GM18502 (cell line): ENCODE results near the gene TANGO2.

Experiments used
- ATAC-seq: cut with Tn5 transposase; IDR thresholded peaks from one replicate; pipeline ENCODE4 v1.9.1; 2021; ENCODE audit warnings: mild to moderate bottlenecking; ENCODE audit not compliant: unreplicated experiment, poor library complexity

Gene TANGO2

DNA sequence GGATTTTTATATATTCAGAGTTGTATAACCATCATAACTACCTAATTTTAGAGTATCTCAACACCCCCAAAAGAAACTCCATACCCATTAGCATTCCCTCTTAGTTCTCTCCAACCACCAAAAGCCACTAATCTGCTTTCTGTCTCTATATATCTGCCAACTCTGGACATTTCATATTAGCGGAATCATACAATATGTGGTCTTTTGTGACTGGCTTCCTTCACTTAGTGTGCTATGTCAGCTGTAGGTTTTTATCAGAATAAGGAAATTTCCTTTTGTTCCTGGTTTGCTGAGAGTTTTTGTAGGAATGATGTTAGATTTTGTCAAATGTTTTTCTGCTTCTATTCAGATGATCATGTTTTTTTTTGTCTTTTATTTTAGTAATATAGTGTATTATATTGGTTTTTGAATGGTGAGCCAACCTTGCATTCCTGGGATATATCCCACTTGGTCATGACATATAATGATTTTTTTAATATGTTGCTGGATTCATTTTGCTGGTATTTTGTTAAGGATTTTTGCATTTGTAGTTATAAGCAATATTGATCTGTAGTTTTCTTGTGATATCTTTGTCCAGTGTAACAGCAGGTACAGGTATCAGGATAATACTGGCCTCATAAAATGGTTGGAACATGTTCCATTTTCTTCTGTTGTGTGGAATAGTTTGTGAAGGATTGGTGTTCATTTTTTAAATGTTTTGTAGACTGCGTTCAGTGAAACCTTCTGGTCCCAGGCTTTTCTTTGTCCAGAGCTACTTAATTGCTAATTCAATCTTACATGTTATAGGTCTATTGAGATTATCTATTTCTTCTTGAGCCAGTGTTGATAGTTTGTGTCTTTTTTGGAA, 75.9 kb downstream of the TANGO2 start:
- no peak for ATAC-seq

DNA sequence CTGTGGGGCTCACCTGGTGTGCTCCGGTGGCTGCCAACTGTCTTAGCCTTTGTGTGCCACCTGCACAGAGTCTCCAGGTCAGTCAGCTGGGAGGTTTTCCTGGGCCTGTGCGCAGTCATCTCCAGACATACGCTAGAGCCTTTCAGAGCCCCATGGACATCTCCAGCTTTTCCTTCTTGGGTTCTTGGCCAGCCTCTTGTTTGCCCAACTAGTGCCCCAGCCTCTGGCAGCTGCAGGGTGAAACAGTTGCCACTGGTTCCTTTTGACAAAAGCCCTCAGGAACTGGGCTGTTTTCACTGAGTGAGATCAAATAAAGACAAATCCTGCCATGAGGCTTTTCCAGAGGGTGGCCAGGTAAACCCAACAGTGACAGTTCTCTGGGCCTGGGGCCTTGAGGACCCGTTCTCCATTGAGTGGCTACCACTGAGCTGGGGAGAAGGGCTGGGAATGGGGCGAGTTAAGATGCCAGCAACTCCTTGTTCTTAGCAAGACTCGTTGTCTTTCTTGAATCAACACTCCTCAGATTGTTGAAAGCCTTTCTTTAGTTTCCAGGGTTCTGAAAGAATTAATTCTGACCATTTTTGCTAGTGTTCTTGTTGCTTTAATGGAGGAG, 78.3 kb downstream of the TANGO2 start:
- no peak for ATAC-seq

DNA sequence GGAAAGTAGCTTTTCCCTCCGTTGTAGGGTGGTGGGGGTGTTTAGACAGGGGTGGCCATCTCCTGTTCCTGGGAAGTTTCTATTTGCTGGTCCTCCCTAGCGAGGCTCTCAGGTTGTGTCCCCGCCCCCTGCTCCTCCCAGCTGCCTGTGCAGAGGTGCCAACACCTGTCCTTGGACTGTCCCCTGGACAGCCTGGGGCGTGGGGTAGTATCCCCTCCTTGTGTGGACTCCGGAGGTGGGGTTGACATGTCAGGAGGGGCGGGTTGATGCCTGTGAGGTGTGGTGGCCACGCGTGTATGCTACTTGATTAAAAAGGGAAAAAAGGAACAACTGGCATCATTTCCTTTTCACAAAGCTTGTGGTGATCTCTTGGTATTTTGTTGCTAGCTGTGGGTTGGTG, 80.7 kb downstream of the TANGO2 start:
- ATAC-seq, result no peak

DNA sequence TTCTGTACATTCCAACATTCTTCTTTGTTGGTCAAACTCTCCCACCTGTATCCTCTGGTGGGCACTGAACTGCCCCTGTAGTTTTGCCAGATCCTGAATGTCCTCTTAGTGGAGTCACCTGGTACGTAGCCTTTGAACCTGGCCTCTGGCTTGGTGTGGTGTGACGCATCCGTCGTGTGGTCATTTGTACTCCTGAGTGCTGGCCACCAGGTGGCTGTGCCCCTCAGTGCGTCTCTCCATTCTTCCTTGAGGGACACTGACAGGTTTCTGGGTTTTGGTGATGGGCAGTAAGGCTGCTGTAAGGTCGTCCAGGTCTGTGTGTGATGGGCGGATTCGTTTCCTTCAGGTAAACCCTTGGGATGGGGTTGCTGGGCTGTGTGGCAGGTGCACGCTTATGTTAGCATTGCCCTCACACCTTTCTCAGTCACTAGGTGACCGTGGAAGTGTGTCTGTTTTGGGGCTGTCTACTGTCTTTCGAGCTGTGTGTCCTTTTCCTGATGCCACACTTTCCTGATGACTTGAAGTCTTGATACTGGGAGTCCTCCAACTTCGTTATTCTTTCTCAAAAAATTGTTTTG, 81.4 kb downstream of the TANGO2 start:
- no peak for ATAC-seq

DNA sequence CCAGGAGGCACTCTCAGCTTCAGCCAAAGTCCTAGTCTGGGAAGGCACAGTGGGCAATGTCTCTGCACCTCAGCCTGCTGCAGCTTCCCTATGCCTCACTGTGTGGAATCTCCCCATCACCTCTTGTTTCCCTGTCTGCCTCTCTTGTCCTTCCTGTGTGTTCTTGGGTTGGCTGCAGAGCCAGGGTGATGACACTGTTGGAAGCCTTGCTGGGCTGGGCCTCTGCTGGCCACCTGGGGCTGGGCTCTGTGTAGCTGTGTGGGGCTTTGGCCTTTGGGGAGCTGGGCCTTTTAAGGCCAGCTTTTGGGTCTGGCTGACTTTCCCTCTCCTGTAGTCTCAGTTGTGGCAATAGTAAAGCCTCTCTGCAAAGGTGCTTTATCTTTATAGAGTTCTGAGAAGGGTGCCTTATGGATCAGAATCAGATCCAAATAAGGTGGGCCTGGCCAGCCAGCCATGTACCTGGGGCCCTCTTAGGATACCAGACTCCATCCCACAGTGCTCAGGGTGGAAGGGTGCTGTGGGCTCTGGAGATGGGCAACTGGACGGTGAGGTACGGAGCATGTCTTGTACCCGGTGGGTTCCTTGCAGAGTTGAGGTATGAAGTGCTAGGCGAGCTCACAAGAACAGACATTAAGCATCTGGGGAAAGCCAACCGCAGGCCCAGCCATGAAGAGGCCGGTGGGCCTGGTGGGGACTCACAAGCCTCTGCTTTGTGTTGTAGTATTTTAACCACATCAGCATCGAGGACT, 84.7 kb downstream of the TANGO2 start:
- ATAC-seq, result no peak

DNA sequence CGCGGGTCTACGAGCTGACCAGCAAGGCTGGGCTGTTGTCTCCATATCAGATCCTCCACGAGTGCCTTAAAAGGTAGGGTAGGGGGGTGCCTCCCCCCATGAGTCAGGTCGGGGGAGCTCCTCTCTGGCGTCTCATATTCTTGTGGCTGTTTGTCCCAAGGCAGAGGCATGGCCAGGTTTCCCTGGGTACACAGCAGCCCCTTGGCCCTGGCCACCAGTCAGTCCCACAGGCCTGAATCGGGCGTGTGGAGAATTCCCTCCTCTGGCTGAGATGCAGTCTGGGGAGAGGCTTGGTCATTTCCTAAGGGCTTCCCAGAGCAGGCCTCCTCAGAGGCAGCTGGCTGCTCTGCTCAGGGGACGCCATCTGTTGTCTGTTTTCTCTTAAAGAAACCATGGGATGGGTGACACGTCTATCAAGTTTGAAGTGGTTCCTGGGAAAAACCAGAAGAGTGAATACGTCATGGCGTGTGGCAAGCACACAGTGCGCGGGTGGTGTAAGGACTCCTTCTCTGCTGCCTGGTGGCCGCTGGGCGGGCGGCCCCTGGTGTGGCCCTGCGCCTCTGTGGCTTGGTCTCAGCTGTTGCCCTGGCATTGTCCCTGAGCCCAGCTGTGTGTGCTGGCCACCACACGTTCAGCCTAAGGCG, 85.4 kb downstream of the TANGO2 start:
- ATAC-seq, result no peak

DNA sequence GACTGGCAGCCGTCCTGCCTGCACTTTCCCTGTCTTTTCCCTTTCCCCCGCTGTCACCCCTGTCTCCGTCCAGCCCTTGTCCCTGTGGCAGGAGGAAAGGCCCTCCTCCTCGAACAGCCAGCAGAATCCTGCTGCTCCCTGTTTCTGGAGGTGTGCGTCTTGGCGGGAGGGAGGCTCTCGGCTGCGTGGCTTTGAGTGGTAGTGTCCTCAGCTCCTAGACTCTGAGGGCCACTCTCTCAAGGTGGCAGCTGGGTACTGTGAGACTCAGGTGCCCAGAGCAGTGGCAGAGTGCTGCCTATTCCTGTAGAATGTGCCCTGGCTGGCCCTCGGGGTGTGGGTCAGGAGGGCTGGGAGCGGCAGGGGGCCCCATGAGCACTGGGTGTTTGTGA, 85.9 kb downstream of the TANGO2 start:
- no peak for ATAC-seq

DNA sequence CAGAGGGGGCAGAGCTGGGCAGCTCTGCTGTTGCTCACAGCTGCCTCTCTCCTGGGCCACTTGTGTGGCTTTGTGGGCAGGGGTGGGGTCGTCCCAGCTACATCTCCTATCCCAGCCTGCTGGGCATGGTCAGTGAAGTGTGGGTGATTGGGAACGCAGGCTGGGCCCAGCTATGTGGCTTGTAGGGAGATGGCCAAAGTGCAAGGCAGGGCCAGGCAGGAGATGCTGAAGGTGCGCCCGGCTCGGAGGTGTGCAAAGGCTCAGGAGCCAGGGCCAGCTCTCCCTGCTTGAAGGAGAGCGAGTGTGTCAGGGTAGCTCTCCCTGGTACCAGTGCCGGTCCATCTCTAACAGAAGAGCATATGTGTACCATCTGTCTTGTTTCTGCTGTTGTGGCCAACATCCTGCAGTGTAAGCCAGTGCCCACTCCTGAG, 86.6 kb downstream of the TANGO2 start:
- ATAC-seq, result no peak

DNA sequence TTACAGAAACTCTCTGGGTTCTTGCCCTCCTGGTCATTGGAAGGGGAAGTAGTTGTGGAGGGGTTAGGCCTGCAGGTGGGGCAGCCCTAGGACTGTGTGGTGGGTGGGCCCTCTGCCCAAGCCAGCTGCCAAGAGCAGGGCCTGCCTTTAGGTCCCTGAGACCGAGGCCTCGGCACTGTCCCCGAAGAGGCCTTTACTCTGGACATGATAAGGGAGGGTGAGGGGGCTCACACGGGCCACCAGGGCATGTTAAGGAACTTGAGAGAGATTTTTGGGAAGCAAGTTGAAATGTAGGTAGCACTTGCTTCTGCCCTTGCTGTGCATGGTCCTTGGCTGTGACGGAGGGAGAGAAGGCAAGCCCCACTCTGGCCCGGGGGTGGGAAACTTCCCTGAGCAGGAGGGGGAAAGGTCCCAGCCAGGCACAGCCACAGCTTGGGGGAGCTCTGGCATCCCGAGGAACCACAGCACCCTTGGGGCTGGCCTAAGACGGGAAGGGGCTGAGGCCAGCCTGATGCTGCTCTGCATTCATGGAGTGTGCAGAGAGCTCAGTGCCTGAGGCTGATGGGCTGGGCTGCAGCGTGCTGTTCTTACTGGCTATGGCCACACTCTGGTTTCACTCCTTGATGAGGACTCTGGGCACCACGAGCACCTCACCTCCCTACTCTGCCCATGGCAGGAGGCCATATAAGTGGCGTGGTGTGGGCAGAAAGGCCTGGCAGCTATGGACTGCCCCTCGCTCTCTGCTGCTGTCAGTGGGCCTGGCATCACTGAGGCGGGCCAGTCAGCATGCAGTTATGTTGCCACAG, 87.2 kb downstream of the TANGO2 start:
- no peak for ATAC-seq

DNA sequence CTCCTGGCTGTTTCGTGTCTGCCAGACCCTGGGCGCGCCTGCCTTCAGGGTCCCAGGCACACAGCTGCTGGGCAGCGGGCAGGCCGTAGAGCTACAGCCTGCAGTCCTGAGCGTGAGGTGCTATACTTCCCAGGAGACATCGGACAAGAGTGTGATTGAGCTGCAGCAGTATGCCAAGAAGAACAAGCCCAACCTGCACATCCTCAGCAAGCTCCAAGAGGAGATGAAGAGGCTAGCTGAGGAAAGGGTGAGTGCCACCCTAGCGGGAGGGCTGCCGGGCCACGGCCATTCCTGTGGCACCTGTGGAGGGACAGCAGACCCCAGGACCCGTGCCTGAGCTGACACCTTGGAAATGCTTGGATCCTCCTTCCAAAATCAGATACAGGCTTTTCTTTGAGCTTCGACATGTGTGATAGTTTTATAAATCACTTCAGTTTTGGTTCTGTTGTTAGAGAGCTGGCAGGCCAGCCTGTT, 87.9 kb downstream of the TANGO2 start:
- ATAC-seq, result no peak

DNA sequence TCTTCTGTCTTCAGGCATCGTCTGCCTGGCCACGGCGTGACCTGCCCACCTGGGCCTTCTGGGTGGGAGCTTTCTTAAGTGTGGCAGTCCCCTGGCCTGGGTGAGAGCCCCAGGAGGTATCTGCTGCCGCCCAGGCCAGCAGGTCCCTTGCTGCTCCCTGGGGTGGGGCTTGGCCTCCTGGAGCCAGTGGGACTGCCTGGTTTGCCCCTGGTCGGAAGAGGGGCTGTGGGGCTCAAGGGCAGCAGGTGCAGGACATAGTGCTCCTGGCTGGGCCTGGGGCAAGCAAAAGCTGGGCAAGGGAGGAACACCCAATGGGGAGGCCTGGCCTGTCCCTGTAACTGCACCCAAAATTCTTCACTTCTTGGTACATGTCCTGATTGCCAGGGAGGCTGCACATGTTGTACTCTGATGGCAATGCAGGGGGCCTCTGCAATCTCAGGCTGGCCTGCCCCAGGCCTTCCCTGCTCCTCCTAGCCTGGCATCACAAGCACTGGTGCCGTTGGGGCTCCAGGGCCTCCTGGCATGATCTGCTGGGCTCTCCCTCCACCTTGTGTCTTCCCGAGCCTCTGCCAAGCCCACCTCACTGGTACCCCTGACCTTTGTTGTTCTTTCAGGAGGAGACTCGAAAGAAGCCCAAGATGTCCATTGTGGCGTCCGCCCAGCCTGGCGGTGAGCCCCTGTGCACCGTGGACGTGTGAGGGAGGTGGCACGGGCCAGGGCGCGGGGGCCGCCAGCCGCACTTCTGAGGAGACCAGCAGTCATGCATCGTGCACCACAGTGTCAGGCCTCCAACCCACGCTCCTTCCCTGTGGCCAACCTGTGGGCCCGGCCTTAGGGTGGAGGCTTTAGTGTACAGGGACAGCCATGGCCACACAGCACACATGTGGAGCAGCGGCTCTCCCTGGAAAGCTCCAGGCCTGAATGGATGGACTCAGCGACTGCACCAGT, 88.8 kb downstream of the TANGO2 start:
- no peak for ATAC-seq

DNA sequence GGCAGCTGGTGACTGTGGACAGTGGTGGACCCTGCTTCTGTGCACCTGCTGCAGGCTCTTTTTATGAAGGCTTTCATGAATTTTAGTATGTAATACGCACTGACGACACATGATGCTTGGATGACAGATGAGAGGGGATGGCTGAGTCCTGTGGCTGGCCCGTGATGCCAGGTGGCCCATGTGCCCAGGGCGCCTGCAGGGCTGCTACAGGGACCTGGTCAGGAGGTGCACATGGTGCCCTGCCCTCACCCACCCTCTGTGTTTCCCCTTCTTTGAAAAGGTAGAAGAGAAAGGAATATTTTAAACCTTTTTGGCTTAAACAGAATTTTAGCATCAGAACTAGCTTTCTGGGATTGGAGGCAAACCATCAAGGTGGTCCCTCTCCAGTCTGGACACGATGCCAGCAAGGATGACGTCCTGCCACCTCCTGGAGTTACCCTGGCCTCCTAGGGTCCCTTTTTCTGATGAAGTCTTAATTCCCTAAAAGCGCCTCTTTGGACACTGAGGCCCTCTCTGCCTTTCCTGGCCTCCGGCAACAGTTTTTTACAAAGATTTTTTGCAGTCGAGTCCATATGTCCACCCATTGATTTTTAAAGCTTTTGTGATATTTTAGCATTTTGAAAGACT, 89.6 kb downstream of the TANGO2 start:
- ATAC-seq, result no peak

DNA sequence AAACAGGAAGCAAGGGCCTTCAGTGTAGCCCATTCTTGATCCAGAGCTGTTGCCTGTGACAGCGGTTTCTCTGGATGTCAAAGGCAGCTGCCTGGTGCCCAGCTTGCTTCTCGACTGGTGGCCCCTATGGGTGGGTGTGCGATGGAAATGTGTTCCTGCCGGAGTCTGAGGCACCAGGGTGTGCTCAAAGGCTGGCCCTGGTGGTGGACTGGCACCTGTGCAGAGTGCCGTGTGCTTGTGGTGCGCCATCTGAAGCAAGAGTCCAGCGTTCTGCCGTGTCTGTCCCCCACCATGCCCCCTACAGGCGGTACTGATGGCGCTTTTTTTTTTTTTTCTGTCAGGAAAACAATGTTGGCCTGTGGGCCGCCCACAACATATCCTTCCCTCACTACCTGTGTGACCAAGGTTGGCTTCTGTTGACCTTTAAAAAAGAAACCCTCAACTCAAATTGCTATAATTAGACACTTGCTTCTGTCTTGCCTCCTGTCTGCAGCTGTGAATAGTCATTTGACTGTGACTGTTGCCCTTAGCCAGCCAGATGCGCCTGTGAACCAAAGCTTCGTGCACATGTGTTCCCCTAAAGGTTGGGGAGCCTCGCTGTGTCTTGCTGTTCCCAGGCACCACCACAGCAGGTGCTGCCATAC, 90.3 kb downstream of the TANGO2 start:
- no peak for ATAC-seq

DNA sequence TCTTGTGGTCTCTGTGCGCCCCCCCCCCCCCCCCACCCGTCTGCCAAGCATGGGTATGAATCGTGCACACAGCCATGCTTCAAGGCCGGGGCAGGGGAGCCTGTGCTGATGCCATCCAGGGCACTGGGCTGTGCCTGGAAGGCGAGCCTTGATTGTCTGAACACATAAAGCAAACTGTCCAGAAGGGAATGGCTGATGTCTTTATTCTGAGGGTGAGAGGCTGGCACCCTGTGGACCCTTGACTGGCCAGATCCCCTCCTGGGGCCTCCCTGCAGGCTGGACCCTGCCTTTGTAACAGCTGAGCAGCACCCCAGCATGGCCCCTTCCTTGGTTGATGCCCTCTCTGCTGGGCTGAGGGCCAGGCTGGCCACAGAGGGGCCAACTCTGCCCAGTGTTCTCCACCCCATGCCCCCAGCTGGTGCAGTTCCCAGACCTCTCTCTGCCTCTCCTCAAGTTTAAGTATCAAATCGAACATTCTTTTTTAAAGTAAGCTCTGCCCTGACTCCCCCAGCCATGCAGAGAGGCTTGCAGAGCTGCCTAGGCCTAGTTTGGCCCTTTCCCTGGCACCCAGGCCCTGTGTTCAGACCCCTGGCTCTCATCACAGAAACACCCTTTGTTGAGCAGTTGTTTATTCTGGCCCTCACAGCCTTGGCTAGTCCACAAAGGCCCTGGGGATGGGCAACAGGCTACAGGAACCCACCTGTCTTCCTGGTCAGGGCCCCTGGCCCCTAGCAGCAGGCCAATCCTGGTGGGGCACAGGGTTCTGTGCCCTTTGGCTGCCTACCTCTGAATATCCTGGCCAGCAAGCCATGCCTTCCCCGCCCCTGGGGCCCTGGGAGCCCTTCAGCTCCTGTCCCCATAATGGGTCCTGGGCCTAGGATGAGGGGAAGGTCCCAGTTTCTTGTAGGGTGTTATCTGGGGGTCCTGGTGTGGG, 91.0 kb downstream of the TANGO2 start:
- no peak for ATAC-seq

DNA sequence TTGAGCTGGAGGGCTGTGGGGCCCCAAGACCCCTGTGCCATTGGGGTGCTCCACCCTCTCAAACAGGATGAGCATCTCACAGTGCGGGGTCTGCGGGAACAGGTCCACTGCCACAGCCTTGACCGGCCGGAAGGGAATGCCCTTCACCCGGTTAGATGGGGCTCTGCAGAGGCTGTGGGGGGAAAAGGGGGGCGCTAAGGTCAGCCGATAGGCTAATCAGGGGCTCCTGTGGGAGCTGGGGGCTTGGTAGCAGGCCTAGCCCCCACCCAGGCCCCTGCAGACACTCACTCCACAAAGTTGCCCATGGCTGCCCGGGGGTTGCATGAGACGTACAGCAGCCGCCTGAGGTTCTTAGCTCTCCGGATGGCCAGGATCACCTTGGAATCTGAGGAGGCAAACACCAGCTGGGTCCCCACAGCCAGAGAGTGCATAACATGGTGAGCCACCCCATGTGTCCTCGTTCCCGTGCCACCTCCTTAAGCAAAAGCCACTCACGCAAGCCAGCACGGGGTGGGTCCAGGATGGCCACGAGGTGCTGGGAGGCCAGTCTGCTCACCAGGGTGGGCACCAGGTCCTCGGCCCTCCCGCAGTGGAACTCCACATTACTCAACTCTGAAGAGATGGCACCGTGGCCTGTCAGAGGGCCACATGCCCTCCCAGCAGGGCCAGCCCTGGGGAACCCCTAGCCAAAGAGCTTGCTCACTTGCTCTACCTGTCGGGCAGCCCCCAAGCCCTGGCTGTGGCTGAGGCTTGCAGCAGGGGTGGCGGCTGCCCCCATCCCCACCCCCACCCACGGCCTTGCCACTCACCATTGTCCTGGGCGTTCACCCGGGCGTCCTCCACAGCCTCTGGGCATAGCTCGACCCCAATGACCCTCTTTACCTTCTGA, 92.0 kb downstream of the TANGO2 start:
- no peak for ATAC-seq
